Mesenteric fat pad (tissue), 1 donor: ENCODE data around the gene NCK2. TPM values are rescaled to one million over a fixed set of nuclear protein-coding genes. Genes with fewer than 3 reads are reported as not detected.
"Not testable (repeated sequence)": the region's sequence is repeated elsewhere in the genome, so short reads cannot be mapped to it uniquely, and the experiment has no call there.

Source experiments
- DNase-seq: peaks from one replicate; pipeline ENCODE4 v3.0.0-alpha.2; 2020; ENCODE audit warnings: low spot score
- total RNA-seq: library from RNA; stranded (reverse); fragmentation: NEBNext Ultra II Directional; extraction: Animal tissue kit (Norgen Biotek cat#: 25700); gene quantifications from one replicate; pipeline ENCODE4 v1.2.1, GENCODE V29; 2021
- donor health status: DM: yes; HTN: yes; CAD: no.

The NCK2 gene
- total RNA-seq, 1 donor from 2014 or later, result 39.7 TPM

DNA sequence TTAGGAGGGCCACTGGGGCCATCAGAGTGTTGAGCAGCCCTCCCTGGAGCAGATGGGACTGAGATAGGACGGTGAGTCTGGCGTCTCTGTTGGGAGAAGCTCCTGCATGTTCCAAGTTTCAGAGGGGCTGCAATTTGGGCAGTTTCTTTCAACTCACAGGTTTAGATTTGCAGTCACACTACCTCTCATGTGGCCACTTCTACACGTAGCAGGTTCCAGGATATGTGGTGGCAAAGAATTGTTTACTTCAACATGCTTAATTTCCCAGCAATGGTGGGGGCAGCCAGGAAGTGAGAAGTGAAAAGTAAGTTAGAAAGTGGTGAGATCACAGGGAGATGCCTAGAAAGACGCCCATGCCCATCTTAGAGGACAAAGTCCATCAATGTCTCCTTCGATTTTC, 9.3 kb downstream of the NCK2 start:
- DNase-seq, result peak; percentile 68

DNA sequence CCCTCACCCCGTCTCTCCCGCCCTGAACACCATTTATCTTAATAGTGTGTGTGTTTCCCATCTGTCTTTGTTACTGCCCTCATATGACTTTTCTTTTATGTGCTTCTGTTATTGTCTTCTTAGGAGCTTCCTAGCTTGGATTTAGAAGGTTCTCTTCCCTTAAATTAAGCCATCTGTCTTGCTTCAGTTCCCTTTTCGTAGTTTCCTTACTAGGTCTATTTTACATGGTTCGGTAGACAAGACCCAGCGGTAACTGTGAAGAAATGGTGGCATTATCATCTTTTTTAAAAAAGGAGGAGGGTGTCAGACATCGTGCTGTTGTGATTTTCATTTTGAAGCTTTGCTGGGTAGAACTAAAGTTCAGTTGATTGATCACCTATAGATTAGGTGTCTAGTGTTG, 10.3 kb downstream of the NCK2 start:
- no peak for DNase-seq

DNA sequence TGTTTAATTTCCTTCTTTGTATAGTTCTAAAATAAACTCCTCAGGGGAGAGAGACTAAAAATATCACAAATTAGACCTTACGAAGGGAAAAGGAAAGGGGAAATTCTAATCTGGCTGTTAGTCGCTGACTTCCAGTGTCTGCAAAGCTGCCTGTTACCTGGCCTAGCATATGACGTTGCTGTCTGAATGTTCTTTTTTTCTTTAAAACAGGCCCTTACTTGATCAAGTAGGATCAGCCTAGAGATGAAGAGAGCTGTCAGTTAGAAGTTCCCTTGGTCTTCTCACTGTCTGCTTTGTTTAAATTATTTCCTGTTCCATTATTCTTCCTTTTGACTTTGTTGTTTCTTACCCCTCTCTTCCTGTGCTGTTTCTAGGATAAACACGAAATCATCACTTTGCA, 11.2 kb downstream of the NCK2 start:
- DNase-seq, result no peak

DNA sequence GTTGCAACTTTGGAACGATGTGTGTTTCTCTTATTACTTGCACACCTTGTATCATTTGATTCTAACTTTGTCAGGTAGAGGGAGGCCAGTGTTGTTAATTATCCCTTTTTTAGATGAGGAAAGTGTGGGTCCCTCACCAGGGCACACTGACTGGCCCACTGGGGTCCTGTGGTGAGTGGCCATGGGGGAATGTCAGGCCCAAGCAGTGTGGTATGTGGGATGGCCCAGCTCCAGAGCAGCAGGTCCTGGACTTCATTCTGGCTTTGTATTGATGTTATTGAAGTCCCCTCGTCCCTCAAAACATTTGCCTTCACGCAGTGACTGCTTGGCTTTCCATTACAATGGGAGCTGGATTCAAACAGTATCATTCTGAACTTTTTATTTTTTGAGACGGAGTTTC, 11.7 kb downstream of the NCK2 start:
- DNase-seq, result no peak

DNA sequence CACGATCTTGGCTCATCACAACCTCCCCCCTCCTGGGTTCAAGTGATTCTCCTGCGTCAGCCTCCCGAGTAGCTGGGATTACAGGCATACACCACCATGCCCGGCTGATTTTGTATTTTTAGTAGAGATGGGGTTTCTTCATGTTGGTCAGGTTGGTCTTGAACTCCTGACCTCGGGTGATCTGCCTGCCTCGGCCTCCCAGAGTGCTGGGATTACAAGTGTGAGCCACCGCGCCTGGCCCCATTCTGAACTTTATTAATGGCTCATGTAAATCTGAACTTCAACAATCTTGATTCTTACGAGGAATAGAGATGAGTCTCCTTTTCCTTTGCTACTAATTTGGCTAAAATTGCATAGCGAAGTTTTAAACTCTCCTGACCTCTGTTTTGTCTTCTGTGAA, 12.2 kb downstream of the NCK2 start:
- DNase-seq, result not testable (repeated sequence)

DNA sequence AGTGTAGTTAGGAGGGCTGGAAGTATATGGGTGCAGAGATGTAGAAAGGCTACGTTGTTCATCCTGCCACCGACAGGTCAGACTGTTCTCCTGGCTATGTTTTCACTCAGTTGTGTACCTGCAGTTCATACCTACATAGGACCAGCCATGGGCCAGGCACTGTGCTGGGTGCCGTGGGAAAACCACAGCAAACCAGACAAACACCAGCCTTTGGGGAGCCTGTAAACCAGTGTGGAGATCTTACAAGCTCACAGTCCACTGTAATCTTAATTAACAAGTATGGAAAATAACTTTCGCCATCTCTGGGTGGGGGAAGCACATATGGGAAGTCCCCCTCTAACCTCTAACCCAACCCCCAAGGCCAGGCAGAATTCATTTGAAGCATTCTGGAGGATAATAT, 12.7 kb downstream of the NCK2 start:
- no peak for DNase-seq

DNA sequence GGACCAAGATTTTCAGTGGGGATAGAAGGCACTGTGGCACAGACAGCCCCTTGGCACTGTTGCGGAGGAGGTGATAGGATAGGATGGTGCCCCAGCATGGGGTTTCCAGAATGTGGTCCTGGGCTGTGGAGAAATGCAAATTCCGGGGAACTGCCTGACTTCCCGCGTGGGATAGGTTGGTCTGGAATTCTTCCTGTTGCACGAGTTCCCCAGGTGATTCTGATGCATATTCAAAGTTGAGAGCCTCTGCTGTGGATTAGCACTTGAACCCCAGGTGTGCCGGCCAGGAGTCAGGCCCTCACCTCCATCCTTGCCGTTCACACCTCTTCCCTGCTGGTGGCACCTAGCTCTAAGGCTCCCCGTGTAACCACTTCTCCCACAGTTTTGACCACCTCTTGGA, 15.5 kb downstream of the NCK2 start:
- peak; percentile 77 for DNase-seq

DNA sequence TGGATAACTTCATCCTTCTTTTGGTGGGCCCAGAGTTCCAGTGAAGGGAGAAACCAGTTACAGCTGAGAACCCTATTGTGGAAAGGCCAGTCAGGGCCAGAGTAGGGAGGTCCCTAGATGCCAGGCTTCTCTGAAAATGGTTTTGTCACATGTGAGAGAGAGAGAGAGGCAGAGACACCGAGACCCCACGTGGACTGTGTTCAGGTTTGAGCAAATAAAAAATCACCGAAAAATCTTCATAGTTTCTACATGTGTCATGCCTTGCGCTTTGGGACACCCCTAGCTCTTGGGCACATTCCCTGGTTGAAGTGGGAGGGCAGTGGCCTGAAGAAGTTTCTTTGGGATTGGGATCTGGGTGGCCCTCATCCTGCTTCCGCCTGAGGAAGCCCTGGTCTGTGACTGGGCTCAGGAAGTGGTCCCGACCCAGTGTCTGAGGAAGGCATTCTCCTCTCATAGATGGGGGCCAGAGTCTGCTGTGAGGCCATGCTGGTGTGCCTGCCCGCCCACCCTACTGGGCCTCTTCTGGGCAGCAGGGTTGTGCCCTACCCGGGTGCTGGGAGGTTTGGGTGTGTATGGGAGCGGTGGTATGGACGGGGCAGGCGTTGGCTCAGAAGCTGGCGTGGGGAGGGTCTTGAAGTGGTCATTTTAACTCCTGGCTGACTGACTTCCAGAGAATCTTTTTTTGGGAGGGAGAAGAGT, 16.1 kb downstream of the NCK2 start:
- peak; percentile 55 for DNase-seq

DNA sequence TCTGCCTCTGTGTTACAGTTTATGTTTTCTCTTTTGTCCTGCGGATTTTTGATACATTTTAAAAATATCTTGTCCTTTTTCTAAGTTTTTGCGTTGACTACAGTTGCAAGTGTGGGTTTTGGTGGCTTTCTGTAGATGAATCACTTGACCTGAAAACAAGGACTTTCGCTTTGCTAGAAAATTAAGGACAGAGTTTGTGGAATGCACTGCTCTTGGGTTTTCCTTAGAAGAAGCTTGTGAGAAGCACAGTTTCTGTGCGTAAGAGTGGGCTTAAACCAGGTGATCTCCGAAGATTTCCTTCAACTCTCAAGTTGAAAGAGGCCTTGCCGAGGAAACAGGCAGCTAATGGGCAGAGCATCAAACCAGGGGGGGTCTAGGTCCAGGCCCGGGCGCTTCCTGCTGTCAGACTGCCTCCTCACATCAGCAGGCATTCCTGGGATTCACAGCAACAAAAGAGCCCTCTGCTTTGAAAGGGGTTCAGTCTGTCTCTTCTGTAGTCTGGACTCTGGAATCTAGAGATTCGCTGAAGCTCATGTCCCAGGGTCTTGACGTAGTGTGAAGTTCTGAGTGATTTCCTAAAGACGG, 17.3 kb downstream of the NCK2 start:
- DNase-seq, result no peak

DNA sequence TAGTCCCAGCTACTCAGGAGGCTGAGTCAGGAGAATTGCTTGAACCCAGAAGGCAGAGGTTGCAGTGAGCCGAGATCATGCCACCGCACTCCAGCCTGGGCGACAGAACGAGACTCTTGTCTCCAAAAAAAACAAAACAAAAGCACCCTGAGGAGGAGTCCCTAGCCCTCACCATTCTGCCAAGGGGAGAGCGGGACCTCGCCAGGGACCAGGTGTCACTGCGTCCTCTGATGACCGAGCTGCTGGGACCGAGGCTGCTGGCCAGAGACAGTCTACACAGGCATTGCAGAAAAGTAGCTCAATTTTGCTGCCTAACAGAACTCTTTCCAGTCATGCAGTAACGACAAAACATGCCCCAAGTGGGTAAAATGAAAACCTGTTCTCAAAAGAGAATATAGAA, 18.4 kb downstream of the NCK2 start:
- DNase-seq, result peak; percentile 79

DNA sequence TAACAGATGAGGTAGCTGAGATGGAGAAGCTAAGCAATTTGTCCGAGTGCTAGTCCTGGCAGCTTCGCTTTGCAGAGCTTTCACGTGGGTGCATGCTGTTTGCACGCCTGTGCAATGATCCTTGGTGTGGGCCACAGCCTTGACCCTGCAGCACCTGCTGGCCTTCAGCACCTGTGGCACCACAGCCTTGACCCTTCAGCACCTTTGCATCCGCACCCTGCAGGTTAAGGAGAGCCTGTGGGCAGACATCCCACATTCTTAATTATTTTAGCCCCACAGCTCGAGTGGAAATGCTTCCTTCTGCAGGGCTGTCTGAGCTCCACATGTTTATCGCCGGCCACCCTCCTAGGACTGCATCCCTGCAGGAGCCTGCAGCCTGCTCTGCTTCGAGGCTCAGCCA, 19.3 kb downstream of the NCK2 start:
- peak; percentile 83 for DNase-seq

DNA sequence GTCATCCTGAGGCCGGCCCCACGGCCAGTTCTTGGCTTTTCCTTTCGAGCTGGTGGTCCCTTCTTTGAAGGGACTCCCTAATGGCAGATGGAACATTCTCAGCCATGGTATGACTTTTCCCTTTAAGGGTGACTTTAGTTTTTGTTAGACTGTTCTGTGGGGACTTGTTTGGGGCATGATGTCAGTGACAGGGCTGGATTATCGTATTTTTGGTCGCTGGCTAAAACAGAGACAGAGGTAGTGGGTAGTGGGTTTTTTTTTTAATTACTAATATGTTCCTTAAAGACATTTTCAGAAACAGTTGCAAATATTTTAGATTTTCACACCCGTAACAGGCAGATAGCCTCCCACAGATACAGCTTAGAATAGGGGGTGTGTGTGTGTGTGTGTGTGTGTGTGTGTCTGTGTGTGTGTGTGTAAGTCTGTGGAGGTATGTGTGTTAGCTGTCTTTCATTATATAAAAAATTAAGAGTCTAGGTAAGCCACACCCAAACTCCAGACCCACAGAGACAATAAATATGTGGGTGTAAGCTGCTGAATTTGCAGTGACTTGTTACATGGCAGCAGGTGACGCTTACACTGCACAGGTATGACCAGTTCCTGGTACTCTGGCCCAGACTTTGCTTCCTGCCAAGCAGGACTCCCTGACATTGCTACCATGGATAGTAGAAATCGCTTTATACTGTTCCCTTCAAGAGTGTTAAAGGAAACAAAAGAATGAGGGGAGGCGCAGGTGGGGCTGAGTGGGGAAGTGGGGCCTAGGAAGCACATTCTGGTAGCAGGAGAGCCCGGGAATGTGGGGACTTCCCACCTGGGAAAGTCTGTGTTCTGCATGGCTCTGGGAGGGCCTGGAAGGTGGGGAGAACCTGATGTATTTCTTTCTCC, 20.9 kb downstream of the NCK2 start:
- peak; percentile 51 for DNase-seq

DNA sequence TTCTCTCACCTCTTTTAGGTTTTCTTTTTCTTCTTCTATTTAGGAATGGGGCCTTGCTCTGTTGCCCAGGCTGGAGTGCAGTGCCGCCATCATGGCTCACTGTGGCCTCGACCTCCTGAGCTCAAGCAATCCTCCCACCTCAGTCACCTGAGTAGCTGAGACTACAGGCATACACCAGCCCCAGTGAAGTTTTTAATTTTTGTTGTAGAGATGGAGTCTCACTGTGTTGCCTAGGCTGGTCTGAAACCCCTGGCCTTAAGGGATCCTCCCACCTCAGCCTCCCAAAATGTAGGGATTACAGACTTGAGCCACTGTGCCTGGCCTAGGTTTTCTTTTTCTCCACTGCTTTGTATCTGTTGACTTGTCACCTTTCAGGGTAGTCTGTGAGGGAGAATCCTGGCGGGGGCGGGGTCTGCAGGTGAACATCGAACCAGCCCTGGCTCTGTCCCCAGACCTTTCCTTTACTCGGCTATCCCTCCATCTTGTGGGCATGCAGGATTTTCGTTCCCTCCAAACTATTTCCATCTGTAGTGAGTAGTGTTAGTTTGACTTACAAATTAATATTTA, 21.7 kb downstream of the NCK2 start:
- peak; percentile 71 for DNase-seq

DNA sequence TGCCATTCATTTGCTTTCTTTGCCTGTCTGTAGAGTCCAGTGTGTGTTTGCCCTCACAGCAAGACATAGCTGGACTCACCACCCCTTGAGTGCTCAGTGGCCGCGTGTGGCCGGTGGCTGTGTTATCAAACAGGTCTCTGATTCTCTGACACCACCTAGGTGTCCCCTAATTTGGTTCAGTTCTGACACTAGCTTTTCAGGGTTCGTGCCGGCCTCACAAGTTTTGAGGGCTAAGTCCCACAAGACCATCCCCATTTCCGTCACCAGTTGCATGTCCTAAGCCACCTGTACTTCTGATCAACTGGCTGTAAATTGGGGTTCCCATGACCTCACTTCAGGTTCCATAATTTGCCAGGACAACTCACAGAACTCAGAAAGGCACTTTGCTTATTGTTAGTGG, 23.5 kb downstream of the NCK2 start:
- peak; percentile 55 for DNase-seq

DNA sequence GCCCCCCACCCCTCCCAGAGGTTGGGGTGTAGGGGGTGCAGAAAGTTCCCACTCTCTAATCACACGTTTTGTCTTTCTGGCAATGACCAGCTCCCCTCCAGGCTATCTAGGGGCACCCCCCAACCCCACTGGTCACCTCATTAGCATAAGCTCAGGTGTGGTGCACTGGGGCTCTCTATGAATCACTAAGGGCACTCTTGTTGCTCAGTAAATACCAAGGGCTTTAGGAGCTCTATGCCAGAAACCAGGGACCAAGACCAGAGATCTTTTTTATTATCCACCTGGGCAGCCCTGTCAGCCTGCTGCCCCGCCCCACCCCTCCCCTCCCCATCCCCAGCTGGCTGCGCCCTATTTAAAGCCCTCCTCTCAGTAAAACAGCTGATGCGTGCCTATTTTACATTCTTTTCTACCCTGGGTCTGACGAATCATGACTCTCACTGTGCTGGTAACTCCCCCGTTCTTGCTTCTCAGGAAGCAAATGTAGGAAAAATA, 24.3 kb downstream of the NCK2 start:
- DNase-seq, result no peak

DNA sequence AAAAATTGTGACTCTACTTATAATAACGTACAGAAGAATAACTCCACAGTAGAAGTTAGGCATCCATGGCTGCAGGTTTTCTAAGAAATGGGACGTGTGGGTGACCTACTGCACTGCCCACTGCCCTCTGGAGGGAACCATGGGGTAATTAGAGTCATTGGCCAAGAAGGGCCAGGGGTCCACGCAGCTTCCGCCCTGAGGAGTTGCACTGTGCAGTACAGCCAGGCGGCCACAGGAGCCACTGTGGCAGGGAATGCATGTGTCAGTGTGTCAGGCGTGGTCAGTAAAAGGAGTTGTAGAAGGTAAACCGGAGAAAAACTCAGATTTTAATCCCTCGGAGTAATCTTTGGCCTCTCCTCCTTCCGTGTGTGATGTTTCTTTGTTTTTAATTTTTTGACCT, 24.8 kb downstream of the NCK2 start:
- no peak for DNase-seq

DNA sequence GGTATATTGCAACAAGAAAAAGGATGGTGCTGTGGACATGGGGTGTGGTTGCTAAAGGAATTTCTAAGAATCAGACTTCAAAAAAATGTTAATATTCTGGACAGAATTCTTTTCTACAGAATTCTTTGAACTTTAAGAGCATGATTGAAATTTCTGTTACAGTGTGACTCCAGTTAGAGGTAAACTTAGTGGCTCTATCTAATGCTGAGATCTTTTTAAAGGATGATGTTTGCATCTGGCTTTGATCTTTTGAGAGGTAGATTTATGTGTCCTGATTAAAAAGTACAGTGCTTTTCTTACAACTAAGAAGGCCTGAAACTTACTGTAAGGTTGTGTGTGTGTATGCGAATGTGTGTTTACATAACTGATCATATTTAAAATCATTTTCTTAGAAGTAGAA, 25.4 kb downstream of the NCK2 start:
- no peak for DNase-seq

DNA sequence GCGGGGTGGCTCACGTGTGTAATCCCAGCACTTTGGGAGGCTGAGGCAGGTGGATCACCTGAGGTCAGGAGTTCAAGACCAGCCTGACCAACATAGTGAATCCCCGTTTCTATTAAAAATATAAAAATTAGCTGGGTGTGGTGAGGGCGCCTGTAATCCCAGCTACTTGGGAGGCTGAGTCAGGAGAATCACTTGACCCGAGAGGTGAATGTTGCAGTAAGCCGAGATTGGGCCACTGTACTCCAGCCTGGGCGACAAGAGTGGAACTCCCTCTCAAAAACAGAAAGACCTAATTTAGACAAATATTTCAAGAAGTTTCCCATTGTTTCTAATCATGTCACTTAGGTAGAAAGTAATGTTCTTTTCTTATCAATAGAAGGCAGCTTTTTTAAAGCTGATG, 26.6 kb downstream of the NCK2 start:
- DNase-seq, result not testable (repeated sequence)

DNA sequence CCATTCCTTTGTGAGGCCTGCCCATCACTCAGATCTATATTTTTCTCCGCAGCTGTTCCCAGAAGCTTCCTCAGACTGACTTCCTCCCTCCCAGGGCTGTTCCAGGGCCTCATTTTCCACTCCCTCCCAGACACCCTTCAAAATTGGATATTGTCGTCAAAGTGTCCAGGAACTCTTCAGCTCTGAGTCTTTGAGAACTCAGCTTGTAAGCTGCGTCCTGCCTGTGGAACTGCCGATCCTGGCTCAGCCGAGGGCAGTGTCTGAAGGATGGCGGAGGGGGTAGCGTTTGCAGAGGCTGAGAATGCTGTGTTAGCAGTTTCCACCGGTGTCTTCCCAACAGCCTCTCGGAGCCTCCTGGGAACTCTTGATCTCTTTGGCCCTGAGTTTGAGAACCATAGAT, 27.1 kb downstream of the NCK2 start:
- DNase-seq, result no peak

DNA sequence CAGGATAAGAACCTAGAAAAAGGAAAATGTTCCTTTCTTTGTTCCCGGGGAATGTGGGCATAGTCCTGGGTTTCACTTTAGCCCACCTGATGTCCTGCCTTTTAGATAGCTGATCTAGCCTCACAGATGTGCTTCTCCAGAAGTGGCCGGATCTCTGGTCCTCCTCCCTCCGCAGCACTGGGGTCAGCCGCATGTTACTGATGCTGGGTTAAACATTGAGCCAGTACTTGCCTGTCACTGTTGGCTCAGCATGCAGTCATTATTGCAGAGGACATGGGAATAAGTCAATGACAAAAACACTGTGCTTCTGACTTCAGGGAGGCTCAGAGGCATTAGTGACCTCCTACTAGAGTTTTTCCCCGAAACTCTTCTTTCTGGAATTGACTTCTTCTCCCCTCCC, 27.6 kb downstream of the NCK2 start:
- DNase-seq, result no peak

DNA sequence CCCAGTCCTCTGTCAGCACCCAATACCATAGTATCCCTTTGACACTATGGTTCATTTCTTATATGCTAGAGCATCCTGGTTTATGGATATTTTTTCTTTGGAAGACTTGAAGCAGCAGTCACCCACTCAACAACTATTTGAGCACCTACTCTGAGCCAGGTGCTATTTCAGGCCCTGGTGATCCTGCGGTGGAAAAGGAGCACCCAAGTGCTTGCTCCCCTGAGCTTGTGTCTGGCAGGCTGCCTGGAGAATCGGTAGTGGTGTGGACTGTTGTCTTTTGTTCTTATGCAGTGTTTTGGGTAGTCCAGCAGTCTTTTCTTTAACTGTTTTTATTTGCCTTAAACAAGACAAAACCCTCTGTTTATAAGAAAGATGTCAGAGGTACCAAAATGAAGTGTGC, 28.9 kb downstream of the NCK2 start:
- no peak for DNase-seq

DNA sequence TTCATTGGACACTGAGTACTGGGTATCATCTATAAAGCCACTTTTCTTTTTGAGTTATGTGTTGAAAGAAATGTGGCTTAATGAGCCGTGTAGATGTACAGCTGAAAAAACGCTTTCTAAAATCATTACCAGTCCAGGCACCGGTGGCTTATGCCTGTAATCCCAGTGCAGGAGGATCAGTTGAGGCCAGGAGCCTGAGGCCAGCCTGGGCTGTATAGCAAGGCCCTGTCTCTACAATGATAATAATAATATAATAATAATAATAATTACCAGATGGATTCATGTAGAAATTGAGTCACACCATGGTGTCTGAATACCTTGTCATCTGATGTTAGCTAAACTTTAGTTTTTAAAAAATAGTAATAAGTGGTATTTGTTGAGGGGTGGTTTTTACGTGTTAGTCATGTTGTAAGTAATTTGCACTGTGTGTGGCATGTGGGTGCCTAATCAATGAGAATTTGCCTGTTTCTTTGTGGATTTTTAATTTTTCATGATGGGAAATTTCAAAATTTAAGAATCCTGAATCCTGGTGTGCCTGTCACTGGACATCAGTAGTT, 30.1 kb downstream of the NCK2 start:
- DNase-seq, result no peak
